GM12874 (cell line): ENCODE data around the gene SFTPB.

Experiments
- TF ChIP-seq, protein P1 (sequence below): IDR thresholded peaks from 2 replicates; pipeline ENCODE4 v1.5.1; 2011; ENCODE audit warnings: low read depth, mild to moderate bottlenecking, control low read depth, low read length, moderate library complexity; ENCODE audit not compliant: insufficient read depth

The SFTPB gene

DNA sequence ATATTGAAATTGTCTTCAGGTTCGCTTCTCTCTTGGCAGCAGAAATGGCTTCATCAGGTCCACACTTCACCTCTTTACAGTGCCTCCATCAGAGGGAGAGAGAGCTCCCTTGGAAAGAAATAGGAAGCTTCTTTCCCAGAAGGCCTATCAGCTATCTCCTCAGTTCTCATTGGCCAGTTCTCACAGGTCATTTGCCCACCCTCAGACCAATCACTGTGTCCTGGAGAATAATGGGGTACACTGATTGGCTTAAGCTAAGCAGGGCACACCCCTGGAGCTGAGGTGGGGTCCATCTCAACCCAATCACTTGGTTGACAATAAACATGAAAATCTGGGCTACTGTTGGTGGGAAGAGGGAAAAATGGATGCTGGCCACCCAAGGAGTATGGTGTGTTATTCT, 31.3 kb upstream of the SFTPB start:
- TF ChIP-seq, protein P1, sequence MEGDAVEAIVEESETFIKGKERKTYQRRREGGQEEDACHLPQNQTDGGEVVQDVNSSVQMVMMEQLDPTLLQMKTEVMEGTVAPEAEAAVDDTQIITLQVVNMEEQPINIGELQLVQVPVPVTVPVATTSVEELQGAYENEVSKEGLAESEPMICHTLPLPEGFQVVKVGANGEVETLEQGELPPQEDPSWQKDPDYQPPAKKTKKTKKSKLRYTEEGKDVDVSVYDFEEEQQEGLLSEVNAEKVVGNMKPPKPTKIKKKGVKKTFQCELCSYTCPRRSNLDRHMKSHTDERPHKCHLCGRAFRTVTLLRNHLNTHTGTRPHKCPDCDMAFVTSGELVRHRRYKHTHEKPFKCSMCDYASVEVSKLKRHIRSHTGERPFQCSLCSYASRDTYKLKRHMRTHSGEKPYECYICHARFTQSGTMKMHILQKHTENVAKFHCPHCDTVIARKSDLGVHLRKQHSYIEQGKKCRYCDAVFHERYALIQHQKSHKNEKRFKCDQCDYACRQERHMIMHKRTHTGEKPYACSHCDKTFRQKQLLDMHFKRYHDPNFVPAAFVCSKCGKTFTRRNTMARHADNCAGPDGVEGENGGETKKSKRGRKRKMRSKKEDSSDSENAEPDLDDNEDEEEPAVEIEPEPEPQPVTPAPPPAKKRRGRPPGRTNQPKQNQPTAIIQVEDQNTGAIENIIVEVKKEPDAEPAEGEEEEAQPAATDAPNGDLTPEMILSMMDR = no peak

DNA sequence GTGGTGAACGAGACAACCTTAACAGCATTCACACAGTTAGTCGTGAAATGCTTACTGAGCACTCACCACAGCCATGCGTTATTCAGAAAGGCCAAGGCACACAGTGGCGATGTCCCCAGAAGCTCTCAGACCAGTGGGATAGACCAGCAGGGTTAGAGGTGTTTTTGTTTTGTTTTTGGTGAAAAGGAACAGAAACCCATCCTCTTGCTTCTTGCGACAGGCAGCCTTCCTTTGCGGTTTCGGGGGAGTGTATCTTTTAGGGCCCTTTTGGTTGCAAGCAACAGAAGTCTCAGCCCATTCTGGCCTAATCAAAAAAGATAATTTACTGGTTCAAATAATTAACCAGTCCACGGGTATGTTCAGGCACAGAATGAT, 30.9 kb upstream of the SFTPB start:
- TF ChIP-seq, protein P1 = no peak

DNA sequence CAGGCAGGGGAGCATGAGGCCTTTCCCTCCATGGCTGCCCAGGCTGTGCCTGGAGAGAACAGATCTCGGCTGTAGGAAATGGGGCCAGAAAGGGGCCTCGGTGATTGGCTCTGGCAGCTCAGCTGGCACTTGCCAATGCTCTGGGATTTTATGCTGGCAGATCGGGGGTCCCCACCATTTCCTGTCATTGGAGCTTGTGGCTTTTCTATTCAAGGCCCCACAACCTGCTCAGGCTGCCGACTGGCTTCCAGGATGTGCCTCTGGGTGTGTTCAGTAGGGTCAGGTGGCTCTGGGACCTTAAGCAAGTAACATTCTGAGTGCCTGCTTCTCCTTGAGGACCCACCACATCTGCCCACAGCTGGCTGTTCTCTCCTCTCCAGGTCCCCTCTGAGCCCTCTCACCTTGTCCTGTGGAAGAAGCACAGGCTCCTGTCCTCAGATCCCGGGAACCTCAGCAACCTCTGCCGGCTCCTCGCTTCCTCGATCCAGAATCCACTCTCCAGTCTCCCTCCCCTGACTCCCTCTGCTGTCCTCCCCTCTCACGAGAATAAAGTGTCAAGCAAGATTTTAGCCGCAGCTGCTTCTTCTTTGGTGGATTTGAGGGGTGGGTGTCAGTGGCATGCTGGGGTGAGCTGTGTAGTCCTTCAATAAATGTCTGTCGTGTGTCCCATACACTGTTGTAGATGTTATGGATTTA, 30.3 kb upstream of the SFTPB start:
- TF ChIP-seq, protein P1 = no peak

DNA sequence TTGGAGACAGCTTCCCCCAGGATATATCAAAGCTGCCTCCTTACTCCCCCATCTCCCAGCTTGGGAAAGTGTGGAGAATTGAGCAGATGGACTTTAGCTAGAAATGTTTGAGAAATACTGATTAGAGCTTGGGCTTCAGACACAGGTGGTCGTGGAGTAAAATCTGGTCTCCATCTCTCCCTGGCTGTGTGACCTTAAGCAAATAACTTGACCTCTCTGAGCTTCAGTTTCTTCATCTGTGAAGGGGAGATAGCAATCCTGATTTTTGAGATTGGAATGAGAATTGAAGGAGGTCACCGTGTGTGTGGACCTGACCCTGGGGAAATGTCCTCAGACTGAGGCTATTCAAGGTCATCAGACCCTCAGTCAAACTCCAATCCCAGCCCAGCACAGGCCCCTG, 29.7 kb upstream of the SFTPB start:
- TF ChIP-seq, protein P1 = no peak

DNA sequence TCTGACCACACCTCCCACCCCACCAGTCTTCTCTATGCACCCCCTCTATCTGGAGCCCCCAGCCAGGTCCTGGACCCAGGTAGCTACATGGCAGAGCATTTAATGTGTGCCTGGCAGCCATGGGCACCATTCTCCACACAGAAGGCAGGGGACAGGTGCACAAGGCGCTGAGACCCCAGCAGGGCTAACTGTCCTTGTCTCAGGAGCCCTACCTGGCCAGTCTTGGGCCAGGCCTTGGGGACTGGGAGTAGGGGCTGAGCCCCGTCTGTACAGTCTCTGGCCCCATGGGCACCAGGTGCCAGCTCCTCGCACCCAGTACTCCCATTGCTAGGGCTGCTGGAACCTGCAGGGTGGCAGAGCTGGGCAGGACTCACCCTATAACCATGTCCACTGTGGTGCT, 29.1 kb upstream of the SFTPB start:
- TF ChIP-seq, protein P1 = no peak

DNA sequence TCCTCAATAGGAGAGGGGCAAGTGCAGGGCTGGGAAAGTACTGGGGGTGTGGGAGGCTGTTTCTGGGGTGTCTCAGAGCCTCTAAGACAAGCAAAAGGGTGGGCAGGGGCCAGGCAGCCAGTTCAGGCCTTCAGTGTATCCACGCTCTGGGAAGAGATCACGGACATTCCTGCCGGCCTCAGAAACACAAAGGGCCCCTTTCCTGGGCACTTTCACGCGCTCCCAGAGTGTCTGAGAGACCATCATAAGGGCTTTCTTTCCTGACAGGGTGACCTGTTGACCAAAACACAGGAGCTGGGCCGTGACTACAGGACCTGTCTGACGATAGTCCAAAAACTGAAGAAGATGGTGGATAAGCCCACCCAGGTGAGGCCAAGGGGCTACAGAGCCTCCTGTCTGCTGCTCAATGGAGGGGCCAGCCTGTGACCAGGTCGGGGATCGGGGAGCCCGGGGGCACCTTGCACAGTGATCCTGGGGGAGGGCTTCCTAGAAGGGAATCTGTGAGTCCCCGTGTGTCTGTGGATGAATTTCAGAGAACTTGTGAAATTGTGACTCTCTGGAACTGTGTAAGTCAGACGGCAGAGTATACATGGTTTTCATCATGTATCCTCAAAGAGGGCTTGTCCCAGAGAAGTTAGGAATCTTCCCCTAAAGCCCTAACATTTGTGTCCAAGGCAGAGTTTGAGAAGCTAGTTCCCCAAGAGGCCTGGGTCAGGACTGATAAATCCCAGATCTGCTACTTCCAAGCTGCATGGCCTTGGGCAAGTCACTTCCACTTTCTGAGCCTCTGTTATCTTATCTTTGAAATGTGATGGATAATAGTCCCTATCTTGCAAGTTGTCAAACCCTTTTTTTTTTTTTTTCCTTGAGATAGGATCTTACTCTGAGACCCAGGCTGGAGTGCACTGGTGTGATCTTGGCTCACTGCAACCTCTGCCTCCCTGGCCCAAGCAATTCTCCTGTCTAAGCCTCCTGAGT, 28.0 kb upstream of the SFTPB start:
- TF ChIP-seq, protein P1 = no peak

DNA sequence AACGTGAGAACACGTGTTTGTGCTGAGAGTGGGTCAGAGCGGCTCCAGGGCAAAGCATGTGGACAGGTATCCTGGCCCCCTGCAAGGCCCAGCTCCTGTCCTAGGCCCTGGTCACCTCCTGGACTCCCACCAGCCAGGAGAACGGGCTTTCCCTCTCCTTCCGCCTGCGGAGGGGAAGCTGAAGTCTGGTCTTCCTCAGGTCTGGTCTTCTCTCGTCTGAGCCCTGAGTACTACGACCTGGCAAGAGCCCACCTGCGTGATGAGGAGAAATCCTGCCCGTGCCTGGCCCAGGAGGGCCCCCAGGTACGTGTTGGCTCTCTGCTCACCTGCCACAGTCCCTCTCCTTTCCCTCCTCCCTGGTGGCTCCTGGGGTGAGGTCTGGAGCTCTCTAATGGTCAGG, 27.1 kb upstream of the SFTPB start:
- TF ChIP-seq, protein P1 = no peak
